BE2C (cell line): ENCODE results near the gene LUZP1.

Experiments used
- DNase-seq: peaks from one replicate; pipeline ENCODE4 v3.0.0-alpha.2; 2020
- H3K27me3 ChIP-seq: fragments of 250-450 bp; sonication (Bioruptor Pico); 2 replicates; pipeline ENCODE4 v1.5.1; 2020; ENCODE audit warnings: mild to moderate bottlenecking
- H3K36me3 ChIP-seq: fragments of 250-450 bp; sonication (Bioruptor Pico); 2 replicates; pipeline ENCODE4 v1.5.1; 2020; ENCODE audit warnings: mild to moderate bottlenecking
- H3K4me1 ChIP-seq: fragments of 250-450 bp; sonication (Bioruptor Pico); 2 replicates; pipeline ENCODE4 v1.5.1; 2020
- H3K4me3 ChIP-seq: 2 replicates; pipeline ENCODE4 v1.5.1; 2011; ENCODE audit warnings: low read depth, low read length
- H3K9me3 ChIP-seq: fragments of 250-450 bp; sonication (Bioruptor Pico); 2 replicates; pipeline ENCODE4 v1.5.1; 2020
- CTCF ChIP-seq: IDR thresholded peaks from 2 replicates; pipeline ENCODE4 v1.5.1; 2012; ENCODE audit warnings: mild to moderate bottlenecking, low read depth, low read length

LUZP1 gene

GRCh38 chr1:23084880-23085279 is 83.8 kb downstream of the LUZP1 start:
- no peak for TF ChIP-seq CTCF
- Histone ChIP-seq H3K4me1 (no peaks in the 10 kb centered on the region), H3K27me3 (no peaks in the 10 kb centered on the region), H3K9me3 (no peaks in the 10 kb centered on the region), H3K4me3 (no peak overlapping the region), H3K36me3 (peaks cover 45% of the 10 kb centered on the region)
- DNase-seq = no peak

- no peaks in the 10 kb centered on the region for H3K9me3 ChIP-seq
- peaks cover 54% of the 10 kb centered on the region for H3K36me3 ChIP-seq
- no peaks in the 10 kb centered on the region for H3K4me1 ChIP-seq
- no peak for DNase-seq
- no peak for TF ChIP-seq CTCF
- H3K4me3 ChIP-seq = no peak overlapping the region
- H3K27me3 ChIP-seq = no peaks in the 10 kb centered on the region
Measured at GRCh38 chr1:23083714-23084480, 84.8 kb downstream of the LUZP1 start.

GRCh38 chr1:23081376-23081775 is 87.3 kb downstream of the LUZP1 start:
- Histone ChIP-seq H3K9me3 (no peaks in the 10 kb centered on the region), H3K36me3 (peaks cover 57% of the 10 kb centered on the region), H3K27me3 (no peaks in the 10 kb centered on the region), H3K4me1 (no peaks in the 10 kb centered on the region), H3K4me3 (no peak overlapping the region)
- peak; percentile 21; the same call in 1 of the 2 replicates for TF ChIP-seq CTCF
- DNase-seq = no peak

- Histone ChIP-seq H3K4me3 (no peak overlapping the region), H3K27me3 (no peaks in the 10 kb centered on the region), H3K4me1 (no peaks in the 10 kb centered on the region), H3K36me3 (peaks cover 57% of the 10 kb centered on the region), H3K9me3 (no peaks in the 10 kb centered on the region)
- DNase-seq = no peak
- no peak for TF ChIP-seq CTCF
Measured at GRCh38 chr1:23080885-23081284, 87.8 kb downstream of the LUZP1 start.

- no peak for TF ChIP-seq CTCF
- peaks cover 51% of the 10 kb centered on the region for H3K36me3 ChIP-seq
Measured at GRCh38 chr1:23079025-23079424, 89.6 kb downstream of the LUZP1 start.

GRCh38 chr1:23074012-23074411 is 94.6 kb downstream of the LUZP1 start:
- Histone ChIP-seq H3K9me3 (no peaks in the 10 kb centered on the region), H3K4me3 (no peak overlapping the region), H3K27me3 (no peaks in the 10 kb centered on the region), H3K4me1 (no peaks in the 10 kb centered on the region), H3K36me3 (peaks cover 45% of the 10 kb centered on the region)
- DNase-seq = no peak
- TF ChIP-seq CTCF = no peak

More at GRCh38 chr1:23079025-23079424, 89.6 kb downstream of the LUZP1 start:
- no peak for DNase-seq
- H3K9me3 ChIP-seq = no peaks in the 10 kb centered on the region
- no peaks in the 10 kb centered on the region for H3K27me3 ChIP-seq
- no peaks in the 10 kb centered on the region for H3K4me1 ChIP-seq
- no peak overlapping the region for H3K4me3 ChIP-seq
